ENCODE measurements around the gene RNF169. TPM values are rescaled to one million over a fixed set of nuclear protein-coding genes. Genes with fewer than 3 reads are reported as not detected.

Gene RNF169
- total RNA-seq, 4 donors from 2014 or later, result 26.0 to 31.8 (median 29.3) TPM

- Histone ChIP-seq H3K36me3 (no peaks in the 10 kb centered on the region), H3K27me3 (no peaks in the 10 kb centered on the region), H3K4me1 (peaks cover 7 to 59% (median 28%) of the 10 kb centered on the region in 3 donors), H3K9me3 (no peaks in the 10 kb centered on the region), H3K4me3 (no peak overlapping the region), H3K27ac (peak overlapping the region in 1 of 4 donors; percentile 8)
- no peak for TF ChIP-seq EP300 (IDR thresholded peaks at IDR 0.05)
- TF ChIP-seq POLR2A (IDR thresholded peaks at IDR 0.05), result no peak
- TF ChIP-seq, protein P1, sequence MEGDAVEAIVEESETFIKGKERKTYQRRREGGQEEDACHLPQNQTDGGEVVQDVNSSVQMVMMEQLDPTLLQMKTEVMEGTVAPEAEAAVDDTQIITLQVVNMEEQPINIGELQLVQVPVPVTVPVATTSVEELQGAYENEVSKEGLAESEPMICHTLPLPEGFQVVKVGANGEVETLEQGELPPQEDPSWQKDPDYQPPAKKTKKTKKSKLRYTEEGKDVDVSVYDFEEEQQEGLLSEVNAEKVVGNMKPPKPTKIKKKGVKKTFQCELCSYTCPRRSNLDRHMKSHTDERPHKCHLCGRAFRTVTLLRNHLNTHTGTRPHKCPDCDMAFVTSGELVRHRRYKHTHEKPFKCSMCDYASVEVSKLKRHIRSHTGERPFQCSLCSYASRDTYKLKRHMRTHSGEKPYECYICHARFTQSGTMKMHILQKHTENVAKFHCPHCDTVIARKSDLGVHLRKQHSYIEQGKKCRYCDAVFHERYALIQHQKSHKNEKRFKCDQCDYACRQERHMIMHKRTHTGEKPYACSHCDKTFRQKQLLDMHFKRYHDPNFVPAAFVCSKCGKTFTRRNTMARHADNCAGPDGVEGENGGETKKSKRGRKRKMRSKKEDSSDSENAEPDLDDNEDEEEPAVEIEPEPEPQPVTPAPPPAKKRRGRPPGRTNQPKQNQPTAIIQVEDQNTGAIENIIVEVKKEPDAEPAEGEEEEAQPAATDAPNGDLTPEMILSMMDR (IDR thresholded peaks at IDR 0.05), result no peak
- no peak for TF ChIP-seq POLR2AphosphoS5 (IDR thresholded peaks at IDR 0.05)
- 83 to 95% methylated on average over 3 to 4 of the region's 5 CpGs for WGBS, 2 donors (ENCODE audit: low coverage in 1 of 2)
- no peak for ATAC-seq
Observed at GRCh38 chr11:74719011-74719410, 29.6 kb upstream of the RNF169 start.

- Histone ChIP-seq H3K4me1 (peaks cover 7 to 70% (median 31%) of the 10 kb centered on the region in 3 donors), H3K27me3 (no peaks in the 10 kb centered on the region), H3K27ac (peak overlapping the region; percentile 1 to 80 (median 77)), H3K9me3 (no peaks in the 10 kb centered on the region), H3K4me3 (no peak overlapping the region), H3K36me3 (no peaks in the 10 kb centered on the region)
- ATAC-seq, result peak; percentile 96
- 26 to 32% methylated on average over 5 to 6 of the region's 17 CpGs for WGBS, 2 donors (ENCODE audit: low coverage in 1 of 2)
- TF ChIP-seq POLR2A (IDR thresholded peaks at IDR 0.05) (no peak), POLR2AphosphoS5 (IDR thresholded peaks at IDR 0.05) (peak; percentile 92)
Observed at GRCh38 chr11:74720596-74721478, 27.8 kb upstream of the RNF169 start.

GRCh38 chr11:74721479-74721835, 27.2 kb upstream of the RNF169 start:
- H3K36me3 ChIP-seq, result no peaks in the 10 kb centered on the region
- WGBS, 2 donors (ENCODE audit: low coverage in 1 of 2), result 69 to 100% methylated on average over 2 to 3 of the region's 3 CpGs
- ATAC-seq, result no peak
- H3K9me3 ChIP-seq, result no peaks in the 10 kb centered on the region
- H3K4me3 ChIP-seq, result no peak overlapping the region
- H3K4me1 ChIP-seq, result peaks cover 7 to 76% (median 37%) of the 10 kb centered on the region in 3 donors
- H3K27me3 ChIP-seq, result no peaks in the 10 kb centered on the region
- peak overlapping the region in 3 of 4 donors; percentile 77 to 80 (median 77) for H3K27ac ChIP-seq
- TF ChIP-seq, protein P1 (IDR thresholded peaks at IDR 0.05), result no peak
- no peak for TF ChIP-seq EP300 (IDR thresholded peaks at IDR 0.05)
- no peak for TF ChIP-seq POLR2AphosphoS5 (IDR thresholded peaks at IDR 0.05)
- TF ChIP-seq POLR2A (IDR thresholded peaks at IDR 0.05), result no peak

DNA sequence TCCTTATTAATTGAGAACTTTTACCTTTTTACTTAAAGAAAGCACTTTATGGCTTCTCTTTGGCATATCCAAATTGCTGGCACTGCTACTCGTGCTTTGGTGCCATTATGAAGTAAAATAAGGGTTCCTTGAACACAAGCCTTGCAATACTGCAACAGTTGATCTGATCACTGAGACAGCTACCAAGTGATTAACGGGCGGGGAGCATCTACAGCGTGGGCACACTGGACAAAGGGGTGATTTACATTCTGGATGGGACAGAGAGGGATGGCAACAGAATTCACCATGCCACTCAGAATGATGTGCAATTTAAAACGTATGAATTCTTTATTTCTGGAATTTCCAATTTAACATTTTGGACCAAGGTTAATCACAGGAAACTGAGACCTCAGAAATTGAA, 25.1 kb upstream of the RNF169 start:
- H3K36me3 ChIP-seq, result no peaks in the 10 kb centered on the region
- H3K27me3 ChIP-seq, result no peaks in the 10 kb centered on the region
- no peak overlapping the region for H3K4me3 ChIP-seq
- TF ChIP-seq POLR2A (IDR thresholded peaks at IDR 0.05), result no peak
- no peak for TF ChIP-seq POLR2AphosphoS5 (IDR thresholded peaks at IDR 0.05)
- TF ChIP-seq, protein P1 (IDR thresholded peaks at IDR 0.05), result no peak
- TF ChIP-seq EP300 (IDR thresholded peaks at IDR 0.05), result no peak
- no peaks in the 10 kb centered on the region for H3K9me3 ChIP-seq
- WGBS, 2 donors (ENCODE audit: low coverage in 1 of 2), result 76 to 86% methylated on average over 3 to 5 of the region's 5 CpGs
- H3K27ac ChIP-seq, result no peak overlapping the region
- H3K4me1 ChIP-seq, result peaks cover 0 to 59% (median 23%) of the 10 kb centered on the region in 3 donors
- no peak for ATAC-seq

GRCh38 chr11:74725701-74726100, 22.9 kb upstream of the RNF169 start:
- Histone ChIP-seq H3K27me3 (peaks cover 8% of the 10 kb centered on the region), H3K4me3 (no peak overlapping the region), H3K9me3 (no peaks in the 10 kb centered on the region), H3K27ac (peak overlapping the region in 3 of 4 donors; percentile 14 to 60 (median 59)), H3K36me3 (no peaks in the 10 kb centered on the region), H3K4me1 (peaks cover 0 to 43% (median 17%) of the 10 kb centered on the region in 3 donors)
- ATAC-seq, result no peak
- WGBS, 2 donors (ENCODE audit: low coverage in 1 of 2), result 10 to 41% methylated on average over 2 of the region's 4 CpGs
- TF ChIP-seq, protein P1 (IDR thresholded peaks at IDR 0.05), result no peak
- TF ChIP-seq EP300 (IDR thresholded peaks at IDR 0.05), result no peak
- TF ChIP-seq POLR2AphosphoS5 (IDR thresholded peaks at IDR 0.05), result no peak
- no peak for TF ChIP-seq POLR2A (IDR thresholded peaks at IDR 0.05)
